HUES6 (cell line): ENCODE measurements around the gene ZNF506.
"Not testable (repeated sequence)": the region's sequence is repeated elsewhere in the genome, so short reads cannot be mapped to it uniquely, and the experiment has no call there.

Experiments used
- H3K27ac ChIP-seq: 2 replicates; pipeline ENCODE4 v1.7.0; 2013; ENCODE audit warnings: low read depth, mild to moderate bottlenecking, low read length, inconsistent platforms
- H3K27me3 ChIP-seq: 2 replicates; pipeline ENCODE4 v1.6.1; 2013; ENCODE audit warnings: low read length; ENCODE audit not compliant: control insufficient read depth, insufficient read depth
- H3K36me3 ChIP-seq: 2 replicates; pipeline ENCODE4 v1.6.1; 2013; ENCODE audit warnings: low read length; ENCODE audit not compliant: control insufficient read depth, insufficient read depth
- H3K4me1 ChIP-seq: 2 replicates; pipeline ENCODE4 v1.6.1; 2013; ENCODE audit warnings: low read length; ENCODE audit not compliant: control insufficient read depth, insufficient read depth
- H3K4me3 ChIP-seq: 2 replicates; pipeline ENCODE4 v1.5.1; 2013; ENCODE audit warnings: low read depth, low read length
- H3K9ac ChIP-seq: one replicate; pipeline ENCODE4 v1.6.1; 2013; ENCODE audit warnings: mild to moderate bottlenecking, low read length
- H3K9me3 ChIP-seq: 2 replicates; pipeline ENCODE4 v1.6.1; 2013; ENCODE audit warnings: low read depth, low read length; ENCODE audit not compliant: control insufficient read depth, insufficient read depth

Gene ZNF506

DNA sequence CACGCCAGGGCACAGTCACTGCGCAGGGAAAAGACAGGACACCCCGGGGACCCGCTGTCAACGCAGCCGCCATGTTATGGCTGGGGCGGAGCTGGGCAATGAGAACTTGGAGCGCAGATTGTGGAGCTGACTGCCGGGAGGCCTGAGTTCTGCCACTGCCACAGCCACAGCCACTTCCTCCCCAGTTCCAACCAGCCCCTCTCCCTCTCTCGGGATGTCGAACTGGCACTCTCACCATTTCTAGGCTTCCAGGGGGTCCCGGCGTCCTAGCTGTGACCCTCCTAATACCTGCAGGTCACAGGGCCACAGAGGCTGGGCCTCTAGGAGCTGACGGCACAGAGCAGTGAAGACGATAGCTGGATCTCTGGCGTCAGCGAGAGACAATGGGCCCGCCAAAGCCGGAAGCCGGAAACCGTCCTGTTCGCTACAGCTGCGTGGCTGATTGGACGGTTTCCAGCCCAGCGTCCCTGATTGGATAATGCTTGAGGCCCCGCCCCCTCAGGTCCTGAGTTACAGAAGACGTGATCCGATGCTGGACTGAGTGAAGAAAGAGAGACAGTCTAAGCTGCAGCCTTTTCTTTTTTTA lies at the start of gene ZNF506:
Gene ZNF506, minus strand, starts transcription at position 385 of the 586 bp plus-strand sequence. Its CDS starts 147 bp downstream, at position 238.
- peaks cover 21% of the 10 kb centered on the region for H3K9me3 ChIP-seq
- peak within 1 kb of the TSS; percentile 84; the same call in 1 of the 2 replicates for H3K4me3 ChIP-seq
- H3K4me1 ChIP-seq = no peaks in the 10 kb centered on the region
- no peaks in the 10 kb centered on the region for H3K36me3 ChIP-seq
- no peaks in the 10 kb centered on the region for H3K27me3 ChIP-seq
- H3K9ac ChIP-seq = no peak within 1 kb of the TSS
- no peak within 1 kb of the TSS; the same call in 1 of the 2 replicates for H3K27ac ChIP-seq

DNA sequence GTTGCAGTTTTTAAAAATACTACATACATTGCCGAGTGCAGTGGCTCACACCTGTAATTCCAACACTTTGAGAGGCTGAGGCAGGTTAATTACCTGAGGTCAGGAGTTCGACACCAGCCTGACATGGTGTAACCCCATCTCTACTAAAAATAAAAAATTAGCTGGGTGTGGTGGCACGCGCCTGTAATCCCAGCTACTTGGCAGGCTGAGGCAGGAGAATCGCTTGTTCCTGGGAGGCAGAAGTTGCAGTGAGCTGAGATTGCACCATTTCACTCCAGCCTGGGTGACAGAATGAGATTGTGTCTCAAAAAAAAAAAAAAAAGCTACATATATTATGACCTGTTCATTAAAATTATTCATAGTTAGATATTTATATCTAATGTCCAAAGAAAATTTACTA lies 48.5 kb upstream of the ZNF506 start:
- not testable (repeated sequence) for H3K36me3 ChIP-seq, H3K27ac ChIP-seq, H3K4me3 ChIP-seq, H3K9ac ChIP-seq, H3K9me3 ChIP-seq, H3K4me1 ChIP-seq, H3K27me3 ChIP-seq

DNA sequence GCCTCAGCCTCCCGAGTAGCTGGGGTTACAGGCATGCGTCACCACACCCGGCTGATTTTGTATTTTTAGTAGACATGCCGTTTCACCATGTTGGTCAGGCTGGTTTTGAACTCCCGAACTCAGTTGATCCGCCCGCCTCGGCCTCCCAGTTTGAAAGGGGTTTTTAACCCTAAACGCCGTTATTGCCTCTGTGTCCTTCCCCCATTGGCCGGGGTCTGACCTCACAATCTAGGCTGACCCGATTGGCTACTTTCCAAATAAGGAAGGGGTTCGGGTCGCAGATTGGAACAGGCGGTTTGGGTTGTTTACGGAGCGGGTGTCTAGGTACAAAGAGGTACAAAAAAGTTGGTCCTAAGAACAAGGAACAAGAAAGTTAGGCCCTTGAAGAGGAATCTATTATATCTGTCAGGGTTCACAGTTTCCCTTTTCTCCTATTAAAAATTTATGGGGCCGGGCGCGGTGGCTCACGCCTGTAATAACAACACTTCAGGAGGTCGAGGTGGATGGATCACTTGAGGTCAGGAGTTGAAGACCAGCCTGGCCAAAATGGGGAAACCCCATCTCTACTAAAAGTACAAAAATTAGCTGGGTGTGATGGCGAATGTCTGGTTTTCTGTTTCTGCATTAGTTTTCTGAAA lies 45.2 kb upstream of the ZNF506 start:
- H3K4me1 ChIP-seq = no peaks in the 10 kb centered on the region
- H3K36me3 ChIP-seq = no peaks in the 10 kb centered on the region; the same call in 1 of the 2 replicates
- H3K27me3 ChIP-seq = no peaks in the 10 kb centered on the region
- peak overlapping the region; percentile 92; the same call in 1 of the 2 replicates for H3K27ac ChIP-seq
- H3K9ac ChIP-seq = no peak overlapping the region
- H3K4me3 ChIP-seq = peak overlapping the region; percentile 84; the same call in 1 of the 2 replicates
- H3K9me3 ChIP-seq = peaks cover 3% of the 10 kb centered on the region; the same call in 1 of the 2 replicates

DNA sequence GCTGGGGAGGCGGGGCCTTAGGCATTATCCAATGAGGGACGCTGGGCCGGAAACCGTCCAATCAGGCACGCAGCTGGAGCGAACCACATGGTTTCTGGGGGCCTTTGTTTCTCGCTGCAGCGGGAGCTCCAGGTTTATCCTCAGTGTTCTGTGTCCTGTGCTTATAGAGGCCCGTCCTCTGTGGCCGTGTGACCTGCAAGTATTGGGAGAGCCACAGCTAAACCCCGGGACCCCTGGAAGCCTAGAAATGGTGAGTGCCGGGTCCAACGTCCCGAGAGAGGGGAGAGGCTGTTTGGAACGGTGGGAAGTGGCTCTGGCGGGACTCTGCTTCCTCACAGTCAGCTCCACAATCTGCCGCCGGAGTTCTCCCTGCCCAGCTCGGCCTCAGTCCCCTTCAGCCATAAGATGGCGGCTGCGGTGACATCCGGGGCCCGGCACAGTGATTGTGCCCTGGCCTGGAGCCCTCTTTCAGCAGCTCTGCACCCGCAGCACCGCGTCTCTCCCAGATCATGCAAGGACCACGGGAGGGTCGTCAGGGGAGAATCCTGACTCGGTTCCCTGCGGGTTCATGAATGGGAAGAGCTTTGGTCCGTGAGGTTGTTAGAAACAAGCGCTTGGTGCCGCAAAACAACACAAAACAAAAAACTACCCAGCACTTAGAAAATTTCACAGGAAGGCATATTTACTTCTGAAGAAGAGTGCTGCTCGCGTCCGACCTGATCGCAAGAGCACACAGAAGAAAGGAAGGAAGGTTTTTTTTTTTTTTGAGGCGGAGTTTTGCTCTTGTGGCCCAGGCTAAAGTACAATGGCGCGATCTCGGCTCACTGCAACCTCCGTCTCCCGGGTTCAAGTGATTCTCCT lies 44.4 kb upstream of the ZNF506 start, which contains the start of gene ZNF253:
Gene ZNF253, plus strand, starts transcription at position 133 of the 861 bp plus-strand sequence. Its CDS starts 115 bp downstream, at position 248.
- peaks cover 6% of the 10 kb centered on the region; the same call in 1 of the 2 replicates for H3K9me3 ChIP-seq
- peak within 1 kb of the TSS; percentile 92; the same call in 1 of the 2 replicates for H3K27ac ChIP-seq
- H3K9ac ChIP-seq = peak within 1 kb of the TSS; percentile 37
- no peaks in the 10 kb centered on the region; the same call in 1 of the 2 replicates for H3K36me3 ChIP-seq
- H3K4me3 ChIP-seq = peak within 1 kb of the TSS; percentile 84; the same call in 1 of the 2 replicates
- H3K4me1 ChIP-seq = no peaks in the 10 kb centered on the region
- H3K27me3 ChIP-seq = no peaks in the 10 kb centered on the region

DNA sequence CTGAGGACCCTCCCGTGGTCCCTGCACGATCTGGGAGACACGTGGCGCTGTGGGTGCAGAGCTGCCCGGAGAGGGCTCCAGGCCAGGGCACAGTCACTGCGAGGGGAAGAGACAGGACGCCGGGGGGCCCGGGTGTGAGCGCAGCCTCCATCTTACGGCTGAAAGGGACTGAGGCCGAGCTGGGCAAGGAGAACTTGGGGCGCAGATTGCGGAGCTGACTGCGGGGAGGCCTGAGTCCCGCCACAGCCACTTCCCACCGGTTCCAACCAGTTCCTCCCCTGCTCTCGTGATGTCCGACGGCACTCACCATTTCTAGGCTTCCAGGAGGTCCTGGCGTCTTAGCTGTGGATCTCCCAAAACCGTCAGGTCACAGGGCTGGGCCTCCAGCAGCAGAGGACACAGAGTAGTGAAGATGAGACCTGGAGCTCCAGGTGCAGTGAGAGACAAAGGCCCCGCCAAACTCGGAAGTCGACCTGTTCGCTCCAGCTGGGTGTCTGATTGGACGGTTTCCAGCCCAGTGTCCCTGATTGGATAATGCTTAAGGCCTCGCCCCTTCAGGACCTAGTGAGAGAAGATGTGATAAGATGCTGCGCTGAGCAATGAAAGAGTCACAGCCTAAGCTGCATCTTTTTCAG lies 39.3 kb upstream of the ZNF506 start:
- H3K9me3 ChIP-seq = peaks cover 7% of the 10 kb centered on the region; the same call in 1 of the 2 replicates
- peak overlapping the region; percentile 65; the same call in 1 of the 2 replicates for H3K4me3 ChIP-seq
- H3K27me3 ChIP-seq = no peaks in the 10 kb centered on the region
- peaks cover 5% of the 10 kb centered on the region; the same call in 1 of the 2 replicates for H3K36me3 ChIP-seq
- no peaks in the 10 kb centered on the region for H3K4me1 ChIP-seq
- no peak overlapping the region; the same call in 1 of the 2 replicates for H3K27ac ChIP-seq
- no peak overlapping the region for H3K9ac ChIP-seq

DNA sequence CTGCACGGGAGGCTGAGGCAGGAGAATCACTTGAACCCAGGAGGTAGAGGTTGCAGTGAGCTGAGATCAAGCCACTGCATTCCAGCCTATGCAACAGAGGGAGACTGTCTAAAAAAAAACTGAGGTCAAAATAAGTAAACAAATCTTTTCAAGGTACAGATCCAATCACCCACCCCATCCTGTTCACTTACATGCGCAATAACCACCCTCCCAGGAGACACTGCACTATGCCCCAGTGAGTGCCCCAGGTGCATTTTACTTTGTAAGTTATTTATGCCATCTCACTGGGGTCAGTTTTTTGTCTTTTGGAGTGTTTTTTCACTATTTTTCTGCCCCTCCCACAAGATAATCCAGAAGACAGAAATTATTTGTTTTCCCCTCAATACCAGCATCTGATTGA lies 37.2 kb upstream of the ZNF506 start:
- no peaks in the 10 kb centered on the region for H3K27me3 ChIP-seq
- H3K4me1 ChIP-seq = no peaks in the 10 kb centered on the region
- H3K36me3 ChIP-seq = peaks cover 5% of the 10 kb centered on the region; the same call in 1 of the 2 replicates
- H3K9me3 ChIP-seq = peaks cover 8% of the 10 kb centered on the region; the same call in 1 of the 2 replicates
- H3K9ac ChIP-seq = no peak overlapping the region
- no peak overlapping the region for H3K27ac ChIP-seq
- no peak overlapping the region for H3K4me3 ChIP-seq

DNA sequence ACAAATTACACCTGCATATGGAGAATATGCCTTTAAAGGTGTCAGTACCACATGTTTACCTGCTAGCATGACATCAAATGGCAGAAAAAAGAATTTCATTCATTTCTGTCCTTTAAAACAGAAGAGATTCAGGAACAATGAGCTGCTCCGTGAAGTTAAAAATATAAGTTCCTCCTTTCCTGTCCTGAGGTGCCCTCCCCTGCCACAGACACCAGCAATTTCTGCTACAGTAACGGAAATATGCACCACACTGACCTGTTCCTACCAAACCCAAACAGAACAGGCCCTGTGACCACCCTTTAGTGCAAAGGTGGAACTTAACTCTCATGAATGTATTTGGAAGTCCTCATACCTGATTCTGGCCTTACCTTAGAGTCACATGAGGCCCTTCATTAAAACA lies 30.2 kb upstream of the ZNF506 start:
- H3K9me3 ChIP-seq = peaks cover 10% of the 10 kb centered on the region; the same call in 1 of the 2 replicates
- not testable (repeated sequence) for H3K36me3 ChIP-seq, H3K27ac ChIP-seq

DNA sequence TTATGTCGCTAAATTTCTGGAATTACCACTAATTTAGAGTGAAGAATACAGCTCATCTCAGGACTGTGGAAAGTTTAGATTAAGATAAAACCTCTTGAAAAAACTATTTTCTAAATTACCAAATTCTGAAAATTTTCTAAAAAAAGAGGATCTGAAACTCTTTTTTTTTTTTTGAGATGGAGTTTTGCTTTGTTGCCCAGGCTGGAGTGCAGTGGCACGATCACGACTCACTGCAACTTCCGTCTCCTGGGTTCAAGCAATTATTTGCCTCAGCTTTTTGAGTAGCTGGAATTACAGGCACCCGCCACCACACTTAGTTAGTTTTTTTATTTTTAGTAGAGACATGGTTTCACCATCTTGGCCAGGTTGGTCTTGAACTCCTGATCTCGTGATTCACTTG lies 27.5 kb upstream of the ZNF506 start:
- Histone ChIP-seq H3K27ac (no peak overlapping the region), H3K36me3 (no peaks in the 10 kb centered on the region), H3K9ac (no peak overlapping the region), H3K4me1 (no peaks in the 10 kb centered on the region), H3K9me3 (peaks cover 20% of the 10 kb centered on the region; the same call in 1 of the 2 replicates), H3K4me3 (no peak overlapping the region), H3K27me3 (no peaks in the 10 kb centered on the region)

More for the DNA sequence above, 30.2 kb upstream of the ZNF506 start:
- not testable (repeated sequence) for H3K9ac ChIP-seq, H3K4me1 ChIP-seq, H3K4me3 ChIP-seq, H3K27me3 ChIP-seq

DNA sequence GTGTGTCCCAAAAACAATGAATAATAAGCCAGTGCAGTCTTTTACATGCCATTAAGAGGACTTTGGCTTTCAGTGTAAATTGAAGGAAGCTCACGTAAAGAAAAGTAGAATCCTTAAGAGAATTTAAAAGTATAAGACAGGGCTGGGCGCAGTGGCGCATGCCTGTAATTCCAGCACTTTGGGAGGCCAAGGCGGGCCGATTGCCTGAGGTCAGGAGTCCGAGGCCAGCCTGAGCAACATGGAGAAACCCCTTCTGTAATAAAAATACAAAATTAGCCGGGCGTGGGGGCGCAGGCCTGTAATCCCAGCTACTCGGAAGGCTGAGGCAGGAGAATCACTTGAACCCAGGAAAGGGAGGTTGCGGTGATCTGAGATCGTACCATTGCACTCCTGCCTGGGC lies 26.2 kb upstream of the ZNF506 start:
- Histone ChIP-seq H3K9me3 (peaks cover 27% of the 10 kb centered on the region; the same call in 1 of the 2 replicates), H3K27me3 (no peaks in the 10 kb centered on the region), H3K4me3 (no peak overlapping the region), H3K4me1 (no peaks in the 10 kb centered on the region), H3K9ac (no peak overlapping the region), H3K27ac (no peak overlapping the region), H3K36me3 (no peaks in the 10 kb centered on the region)

DNA sequence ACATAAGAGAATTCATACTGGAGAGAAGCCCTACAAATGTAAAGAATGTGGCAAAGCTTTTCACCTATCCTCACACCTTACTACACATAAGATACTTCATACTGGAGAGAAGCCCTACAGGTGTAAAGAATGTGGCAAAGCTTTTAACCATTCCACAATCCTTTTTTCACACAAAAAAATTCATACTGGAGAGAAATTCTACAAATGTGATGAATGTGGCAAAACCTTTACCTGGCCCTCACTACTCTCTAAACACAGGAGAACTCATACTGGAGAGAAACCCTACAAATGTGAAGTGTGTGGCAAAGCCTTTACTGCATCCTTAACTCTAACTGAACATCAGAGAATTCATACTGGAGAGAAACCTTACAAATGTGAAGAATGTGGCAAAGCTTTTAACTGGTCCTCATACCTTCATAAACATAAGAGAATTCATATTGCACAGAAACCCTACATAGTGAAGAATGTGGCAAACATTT lies 14.0 kb upstream of the ZNF506 start:
- Histone ChIP-seq H3K27ac (no peak overlapping the region), H3K9me3 (peaks cover 66% of the 10 kb centered on the region), H3K36me3 (no peaks in the 10 kb centered on the region), H3K4me3 (no peak overlapping the region), H3K4me1 (no peaks in the 10 kb centered on the region), H3K27me3 (no peaks in the 10 kb centered on the region), H3K9ac (no peak overlapping the region)
